Renal cortical epithelial cell (primary cell): ENCODE results near the gene N4BP2L1. TPM values are rescaled to one million over a fixed set of nuclear protein-coding genes. Genes with fewer than 3 reads are reported as not detected.
A peak's percentile ranks its signal among the peaks of the same experiment; 100 is the strongest.

Experiments
- DNase-seq: peaks from one replicate; pipeline ENCODE4 v3.0.0-alpha.2; 2011; ENCODE audit warnings: low read depth
- total RNA-seq: library from RNA; depleted of rRNA; stranded (reverse); fragments of >200 nt; gene quantifications from 2 replicates; pipeline ENCODE4 v1.2.3, GENCODE V29; 2014

Gene N4BP2L1
- total RNA-seq, 1 donor from 2014 or later: 4.7 TPM

GRCh38 chr13:32432856-32433255, 4.9 kb upstream of the N4BP2L1 start:
- no peak for DNase-seq

- DNase-seq: no peak
These were observed 3.4 kb upstream of the N4BP2L1 start for GRCh38 chr13:32431361-32431760.

DNA sequence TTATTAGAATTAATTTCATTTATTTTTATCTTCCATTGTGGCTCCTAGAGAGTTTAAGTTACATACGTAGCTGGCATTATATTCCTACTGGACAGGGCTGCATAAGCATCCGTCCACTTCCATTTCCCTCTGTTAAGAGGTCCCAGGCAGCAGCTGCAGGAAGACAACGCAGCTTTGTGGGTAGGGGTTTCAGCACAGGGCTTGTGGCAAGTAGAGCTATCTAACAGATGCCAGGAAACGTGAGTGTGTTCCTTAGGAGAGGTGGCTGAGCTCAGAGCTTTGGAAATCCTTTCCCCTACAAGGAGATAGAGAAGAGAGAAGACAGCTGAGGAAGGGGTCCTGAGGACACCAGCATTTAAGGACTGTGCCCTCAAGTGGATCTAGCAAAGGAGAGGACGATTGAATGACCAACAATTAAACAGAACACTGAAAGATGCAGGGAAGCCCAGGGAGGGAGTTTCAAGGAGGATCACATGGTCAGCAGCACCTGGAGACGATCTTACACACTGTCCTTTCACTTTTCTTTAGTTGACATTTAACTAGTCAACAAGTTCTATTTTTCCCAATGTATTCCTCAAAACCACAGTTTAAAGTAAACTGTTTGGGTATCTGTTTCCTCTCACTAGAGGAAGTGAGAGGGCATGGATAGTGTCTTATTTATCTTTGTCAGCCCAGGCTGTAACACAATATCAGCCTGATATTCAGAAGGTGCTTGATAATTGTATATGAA, 2.3 kb upstream of the N4BP2L1 start:
- no peak for DNase-seq

- DNase-seq: no peak
These were observed 1.5 kb upstream of the N4BP2L1 start for GRCh38 chr13:32429433-32429909.

DNA sequence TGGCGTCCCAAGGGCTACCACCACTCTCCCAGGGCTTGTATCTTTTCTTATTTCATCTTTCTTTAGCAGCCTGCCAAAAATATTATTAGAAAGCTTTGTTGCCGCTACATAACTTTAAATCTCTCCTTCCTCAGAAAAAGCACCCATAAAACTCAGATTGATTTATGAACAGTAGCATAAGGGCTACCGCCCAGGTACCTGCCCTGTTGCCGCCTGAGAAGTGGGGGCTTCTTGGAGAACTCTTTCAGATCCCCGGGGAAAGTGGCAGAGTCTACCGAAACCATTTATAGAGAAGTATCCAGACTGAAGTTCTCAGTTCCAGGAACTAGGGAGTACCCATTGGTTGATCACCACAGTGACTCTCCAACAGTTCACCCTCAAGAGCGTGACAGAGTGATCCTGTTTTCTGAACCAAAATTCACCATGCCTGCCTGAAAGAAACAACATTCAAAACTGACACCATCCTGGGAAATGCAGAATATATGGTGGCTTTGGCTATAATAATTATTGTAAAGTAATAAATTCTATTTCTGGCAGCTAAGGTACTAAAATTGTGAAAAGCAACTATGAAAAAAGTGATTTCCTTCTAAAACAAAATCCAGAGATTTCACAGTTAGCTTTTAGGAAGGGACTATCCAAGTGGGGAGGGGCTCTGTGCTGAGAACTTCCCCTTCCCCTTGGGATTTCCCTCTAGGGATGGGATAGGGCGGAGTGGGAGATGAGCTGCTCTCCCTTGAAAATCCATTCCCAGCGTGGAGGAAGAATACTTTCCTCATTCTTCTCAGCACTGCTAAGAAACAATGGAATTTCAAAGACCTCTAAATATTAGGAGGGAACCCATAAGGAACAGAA, 877 bp upstream of the N4BP2L1 start:
- DNase-seq: no peak

GRCh38 chr13:32426990-32427851, 709 bp downstream of the N4BP2L1 start:
- no peak for DNase-seq

DNA sequence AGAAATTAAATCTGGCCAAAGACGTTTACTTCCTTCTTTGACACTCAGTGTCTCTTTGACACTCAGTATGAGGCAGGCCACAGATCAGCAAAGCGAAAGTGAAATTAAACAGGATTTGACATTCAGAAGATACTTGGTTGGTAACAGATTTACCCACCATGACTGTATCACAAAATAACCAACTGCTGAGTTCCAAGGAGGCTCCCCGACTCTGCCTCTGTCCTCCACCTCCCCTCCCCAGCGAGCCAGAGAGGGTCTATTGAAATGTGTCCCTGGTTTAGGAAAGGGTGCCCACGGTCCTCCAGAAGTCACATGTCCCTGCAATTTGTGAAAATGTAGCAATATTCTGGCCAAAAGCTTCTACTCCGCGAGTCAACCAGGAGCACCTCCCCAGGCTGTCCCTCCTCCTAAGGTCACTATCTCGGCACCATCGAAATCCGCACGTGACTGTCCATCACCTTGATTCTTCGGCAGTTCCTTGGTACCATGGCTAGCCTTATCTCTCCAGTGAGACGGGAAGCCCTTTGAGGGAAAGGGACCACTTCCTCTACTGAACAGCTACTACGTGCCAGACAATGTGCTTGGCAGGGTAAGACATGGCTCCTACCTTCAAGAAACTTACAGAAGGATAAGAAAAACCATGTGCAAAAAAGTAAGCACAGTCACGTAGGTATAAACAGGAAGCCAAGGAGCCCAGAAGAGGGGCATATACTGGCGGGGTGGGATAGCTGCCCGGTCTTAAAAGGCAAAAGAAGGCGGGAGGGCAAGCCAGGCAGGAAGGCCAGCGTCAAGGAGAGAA, 1.5 kb downstream of the N4BP2L1 start:
- DNase-seq: peak; percentile 58

- no peak for DNase-seq
These were observed 2.8 kb downstream of the N4BP2L1 start for GRCh38 chr13:32425158-32425557.

GRCh38 chr13:32423592-32423991, 4.3 kb downstream of the N4BP2L1 start:
- no peak for DNase-seq

DNA sequence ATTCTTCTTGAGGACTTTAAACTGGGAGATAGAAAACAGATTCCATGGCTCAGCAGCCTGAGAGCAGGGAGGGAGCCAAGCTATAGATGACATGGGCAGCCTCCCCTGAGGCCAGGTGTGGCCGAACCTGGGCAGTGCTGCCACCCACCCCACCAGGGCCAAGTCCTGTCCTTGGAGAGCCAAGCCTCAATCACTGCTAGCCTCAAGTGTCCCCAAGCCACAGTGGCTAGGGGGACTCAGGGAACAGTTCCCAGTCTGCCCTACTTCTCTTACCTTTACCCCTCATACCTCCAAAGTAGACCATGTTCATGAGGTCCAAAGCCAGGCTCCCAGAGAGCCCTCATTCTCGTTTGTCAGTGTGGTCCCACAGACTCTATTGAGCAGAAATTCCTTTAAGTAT, 8.1 kb downstream of the N4BP2L1 start:
- DNase-seq: no peak

DNA sequence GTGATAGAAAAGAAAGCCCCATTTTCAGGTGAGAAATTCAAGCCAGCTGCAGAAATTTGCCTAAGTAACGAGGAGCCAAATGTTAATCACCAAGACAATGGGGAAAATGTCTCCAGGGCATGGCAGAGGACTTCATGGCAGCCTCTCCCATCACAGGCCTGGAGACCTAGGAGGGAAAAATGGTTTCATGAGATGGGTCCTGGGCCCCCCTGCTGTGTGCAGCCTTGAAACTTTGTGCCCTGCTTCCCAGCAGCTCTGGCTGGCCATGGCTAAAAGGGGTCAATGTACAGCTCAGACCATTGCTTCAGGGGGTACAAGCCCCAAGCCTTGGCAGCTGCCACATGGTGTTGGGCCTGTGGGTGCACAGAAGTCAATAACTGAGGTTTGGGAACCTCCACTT, 9.9 kb downstream of the N4BP2L1 start:
- no peak for DNase-seq

- DNase-seq: no peak
These were observed 12.9 kb downstream of the N4BP2L1 start for GRCh38 chr13:32415019-32415418.

- no peak for DNase-seq
These were observed 13.3 kb downstream of the N4BP2L1 start for GRCh38 chr13:32414580-32414979.

- no peak for DNase-seq
These were observed 14.6 kb downstream of the N4BP2L1 start for GRCh38 chr13:32413284-32413683.

GRCh38 chr13:32409561-32410421, 18.1 kb downstream of the N4BP2L1 start:
- DNase-seq: peak; percentile 43

GRCh38 chr13:32409001-32409313, 19.0 kb downstream of the N4BP2L1 start:
- DNase-seq: no peak

- DNase-seq: peak; percentile 22
These were observed 19.5 kb downstream of the N4BP2L1 start for GRCh38 chr13:32408296-32409000.

DNA sequence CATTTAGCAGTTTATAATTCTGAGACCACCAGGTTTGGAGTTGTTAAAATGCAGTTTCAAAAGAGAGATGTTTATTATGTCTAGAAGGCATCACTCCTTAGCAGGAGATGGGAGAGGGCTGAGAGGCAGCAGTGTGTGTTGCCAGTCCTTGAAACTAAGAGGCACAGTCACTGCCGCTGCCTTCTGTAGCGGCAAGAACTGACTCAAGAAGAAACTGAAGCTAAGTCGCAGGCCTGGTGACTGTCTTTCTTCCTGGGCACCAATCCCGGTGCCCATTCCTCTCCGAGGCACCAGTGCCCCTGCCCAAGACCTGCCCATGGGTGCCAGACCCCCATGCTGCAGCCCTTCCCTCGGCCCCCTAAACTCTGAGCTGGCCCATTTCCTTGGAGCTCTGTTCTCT, 20.1 kb downstream of the N4BP2L1 start:
- DNase-seq: no peak

DNA sequence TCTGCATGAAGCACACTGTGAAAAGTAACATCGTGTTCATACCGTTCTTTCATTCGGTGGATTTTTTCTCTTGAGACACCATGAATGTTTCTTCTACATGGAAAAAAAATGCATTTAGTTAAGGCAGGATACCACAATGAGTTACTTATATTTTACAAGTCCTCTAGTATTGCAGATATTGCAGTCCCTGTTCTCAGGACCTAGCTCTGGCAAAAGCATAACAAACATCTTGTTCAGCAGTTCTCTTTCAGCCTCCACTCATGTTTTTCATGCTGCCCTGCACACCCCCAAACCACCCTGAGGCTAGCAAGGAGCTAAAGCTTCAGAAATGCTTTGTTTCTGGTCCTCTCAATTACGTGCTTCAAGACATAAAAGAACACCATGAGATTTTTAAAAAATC, 24.8 kb downstream of the N4BP2L1 start:
- DNase-seq: no peak

DNA sequence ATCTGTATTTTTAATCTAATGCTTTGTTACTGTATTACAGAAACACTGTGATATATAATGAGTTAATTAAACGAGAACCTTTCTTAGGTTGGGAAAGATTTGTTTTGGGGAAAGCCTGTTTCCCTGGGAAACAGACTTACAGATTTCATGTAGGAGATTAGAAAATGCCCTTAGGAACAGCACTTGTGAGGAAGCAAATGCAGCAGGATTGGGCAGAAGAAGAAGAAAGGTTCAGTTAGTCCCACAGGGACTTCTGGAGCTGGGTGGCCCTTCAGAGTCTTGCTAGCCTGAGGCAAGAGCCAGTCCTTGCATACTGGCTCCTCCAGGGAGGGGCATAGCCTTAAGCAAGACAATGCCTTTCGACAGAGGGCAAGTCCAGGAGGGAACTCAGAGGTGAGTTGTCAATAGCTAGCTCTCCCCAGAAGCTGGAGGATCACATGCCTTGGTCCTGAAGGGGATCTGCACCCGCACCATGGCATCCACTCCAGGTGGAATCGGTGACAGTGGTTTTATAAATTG, 36.8 kb downstream of the N4BP2L1 start:
- DNase-seq: no peak
